Measurements from ENCODE around the gene TDRD7.

GRCh38 chr9:97470076-97470475 is 58.2 kb downstream of the TDRD7 start:
- no peak for TF ChIP-seq ZNF530 (CRISPR knock-in tag; IDR thresholded peaks at IDR 0.05; ENCODE audit: low read depth)
- no peak for TF ChIP-seq ESRRA (CRISPR knock-in tag; IDR thresholded peaks at IDR 0.05; ENCODE audit: low read depth)
- no peak for TF ChIP-seq ATF2 (CRISPR knock-in tag; IDR thresholded peaks at IDR 0.05)

All from HepG2 (cell line).